ENCODE data around the gene LDB3. TPM values are rescaled to one million over a fixed set of nuclear protein-coding genes. Genes with fewer than 3 reads are reported as not detected.

Gene LDB3
- total RNA-seq, 2 experiments from 2014 or later = 0.07 to 0.09 TPM

GRCh38 chr10:86749854-86750253, 81.5 kb downstream of the LDB3 start:
- no peaks in the 10 kb centered on the region for H3K36me3 Mint-ChIP-seq (ENCODE audit: low read depth)

GRCh38 chr10:86751477-86751876, 83.2 kb downstream of the LDB3 start:
- TF ChIP-seq CTCF (IDR thresholded peaks at IDR 0.05) = no peak
- Mint-ChIP-seq H3K4me3 (no peak overlapping the region), H3K27me3 (peaks cover 2% of the 10 kb centered on the region), H3K36me3 (ENCODE audit: low read depth) (no peaks in the 10 kb centered on the region), H3K27ac (no peak overlapping the region), H3K4me1 (ENCODE audit: low read depth) (peaks cover 17% of the 10 kb centered on the region), H3K9me3 (no peaks in the 10 kb centered on the region)
- intact Hi-C loops (cut with micrococcal nuclease) = no loop called here
- ChIA-PET POLR2A (no interaction called here), CTCF (interaction anchor here (1.3 kb wide), 1 partner anchor 10 kb away, joined by 3 read pairs; no protein-coding TSS in a partner anchor)
- ATAC-seq (no peak), DNase-seq (no peak)

More at GRCh38 chr10:86749854-86750253, 81.5 kb downstream of the LDB3 start:
- Mint-ChIP-seq H3K27ac (no peak overlapping the region), H3K27me3 (no peaks in the 10 kb centered on the region), H3K4me1 (ENCODE audit: low read depth) (peaks cover 10% of the 10 kb centered on the region), H3K9me3 (no peaks in the 10 kb centered on the region), H3K4me3 (no peak overlapping the region)
- intact Hi-C loops (cut with micrococcal nuclease) = no loop called here
- TF ChIP-seq CTCF (IDR thresholded peaks at IDR 0.05) = no peak
- CTCF ChIA-PET = no interaction called here
- POLR2A ChIA-PET = no interaction called here
- DNase-seq (no peak), ATAC-seq (no peak)

- H3K27me3 Mint-ChIP-seq = peaks cover 3% of the 10 kb centered on the region
- no peak overlapping the region for H3K27ac Mint-ChIP-seq
- H3K36me3 Mint-ChIP-seq (ENCODE audit: low read depth) = peaks cover under 1% of the 10 kb centered on the region
- DNase-seq (no peak), ATAC-seq (no peak)
- TF ChIP-seq CTCF (IDR thresholded peaks at IDR 0.05) = no peak
- ChIA-PET CTCF (no interaction called here), POLR2A (interaction anchor here (1.6 kb wide), 1 partner anchor 41 kb away, joined by 4 read pairs; no protein-coding TSS in a partner anchor)
- no peaks in the 10 kb centered on the region for H3K9me3 Mint-ChIP-seq
- intact Hi-C loops (cut with micrococcal nuclease) = no loop called here
- peaks cover 17% of the 10 kb centered on the region for H3K4me1 Mint-ChIP-seq (ENCODE audit: low read depth)
- no peak overlapping the region for H3K4me3 Mint-ChIP-seq
Observed at GRCh38 chr10:86752311-86752710, 84.0 kb downstream of the LDB3 start.

- Mint-ChIP-seq H3K27ac (no peak overlapping the region), H3K4me3 (no peak overlapping the region)
- CTCF ChIA-PET = interaction anchor here (1.0 kb wide), 1 partner anchor 147 kb away, joined by 4 read pairs; no protein-coding TSS in a partner anchor
Observed at GRCh38 chr10:86753051-86753450, 84.7 kb downstream of the LDB3 start.

More at GRCh38 chr10:86753051-86753450, 84.7 kb downstream of the LDB3 start:
- H3K9me3 Mint-ChIP-seq = no peaks in the 10 kb centered on the region
- POLR2A ChIA-PET = interaction anchor here (1.0 to 1.6 kb wide), 2 partner anchors 25 to 41 kb away, joined by 3 to 4 read pairs; no protein-coding TSS in a partner anchor
- H3K27me3 Mint-ChIP-seq = peaks cover 9% of the 10 kb centered on the region
- DNase-seq = no peak
- H3K36me3 Mint-ChIP-seq (ENCODE audit: low read depth) = peaks cover 3% of the 10 kb centered on the region
- TF ChIP-seq CTCF (IDR thresholded peaks at IDR 0.05) = no peak
- ATAC-seq = no peak
- peaks cover 25% of the 10 kb centered on the region for H3K4me1 Mint-ChIP-seq (ENCODE audit: low read depth)
- intact Hi-C loops (cut with micrococcal nuclease) = no loop called here

Measured in activated CD8-positive, alpha-beta T cell treated with anti-CD3 and anti-CD28 coated beads for 36 hours (primary cell).